ENCODE results near the gene STEAP4. TPM values are rescaled to one million over a fixed set of nuclear protein-coding genes. Genes with fewer than 3 reads are reported as not detected.

The STEAP4 gene
- total RNA-seq, 1 experiment from 2014 or later = 0.10 TPM

GRCh38 chr7:88279323-88279722 lies 27.4 kb downstream of the STEAP4 start:
- Histone ChIP-seq H3K27ac (ENCODE audit: low read length) (no peak overlapping the region), H3K4me3 (ENCODE audit: low read depth in 2 of 2, low read length in 2 of 2) (no peak overlapping the region), H3K36me3 (ENCODE audit: control insufficient read depth, insufficient read depth, low read length) (no peaks in the 10 kb centered on the region), H3K9me3 (ENCODE audit: control insufficient read depth, insufficient read depth, low read depth, low read length) (no peaks in the 10 kb centered on the region), H3K4me1 (ENCODE audit: control insufficient read depth, insufficient read depth, low read length) (no peaks in the 10 kb centered on the region), H3K27me3 (ENCODE audit: control insufficient read depth, insufficient read depth, low read length) (no peaks in the 10 kb centered on the region; the same call in 1 of the 2 replicates)
- ATAC-seq (no peak), DNase-seq (ENCODE audit: low read depth, low spot score) (no peak)
- intact Hi-C loops (cut with micrococcal nuclease; ENCODE audit: unreplicated experiment) = no loop called here
- POLR2A ChIA-PET = no interaction called here
- no peak for TF ChIP-seq CTCF (IDR thresholded peaks at IDR 0.05)
- TF ChIP-seq SIN3A (IDR thresholded peaks at IDR 0.05; ENCODE audit: borderline replicate concordance, insufficient read depth, low read depth, low read length) = no peak
- no peak for TF ChIP-seq REST (IDR thresholded peaks at IDR 0.05; ENCODE audit: insufficient read depth in 1 of 2, low read depth in 2 of 2, low read length in 1 of 2)
- TF ChIP-seq POLR2AphosphoS5 (IDR thresholded peaks at IDR 0.05; ENCODE audit: low read depth, low read length) = no peak
- no peak for TF ChIP-seq TCF7L2 (IDR thresholded peaks at IDR 0.05; ENCODE audit: low read depth, low read length)
- in situ Hi-C loops (cut with HindIII; ENCODE audit: low pct_unique_long_range_greater_than_20kb, low sequenced_read_pairs) = no loop called here
- CTCF ChIA-PET = no interaction called here
- no TSS peak for BruUV-seq (replicated peaks)

DNA sequence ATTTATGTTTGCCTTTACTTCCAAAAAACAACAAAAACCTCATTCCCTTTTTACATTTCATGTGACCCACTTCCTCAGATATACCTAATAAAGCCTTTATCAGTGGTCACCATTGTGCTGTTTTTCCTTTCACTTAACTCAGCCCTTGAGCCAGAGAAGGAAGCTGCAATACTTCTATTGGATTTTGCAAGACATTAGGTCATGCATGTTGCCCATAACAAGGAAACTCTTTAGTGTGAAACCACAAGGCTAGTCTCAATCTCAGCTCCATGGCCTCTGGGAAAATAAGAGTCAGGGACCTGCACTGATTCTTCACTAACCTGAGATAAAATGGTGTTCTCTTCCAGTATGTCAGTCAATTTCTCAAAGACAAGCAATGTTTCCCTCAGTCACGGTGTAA lies 27.8 kb downstream of the STEAP4 start:
- no peaks in the 10 kb centered on the region for H3K9me3 ChIP-seq (ENCODE audit: control insufficient read depth, insufficient read depth, low read depth, low read length)
- BruUV-seq (replicated peaks) = no TSS peak
- no peak overlapping the region for H3K27ac ChIP-seq (ENCODE audit: low read length)
- H3K4me3 ChIP-seq (ENCODE audit: low read depth in 2 of 2, low read length in 2 of 2) = no peak overlapping the region
- ATAC-seq = no peak
- TF ChIP-seq POLR2AphosphoS5 (IDR thresholded peaks at IDR 0.05; ENCODE audit: low read depth, low read length) = no peak
- TF ChIP-seq SIN3A (IDR thresholded peaks at IDR 0.05; ENCODE audit: borderline replicate concordance, insufficient read depth, low read depth, low read length) = no peak
- TF ChIP-seq CTCF (IDR thresholded peaks at IDR 0.05) = no peak
- no peak for TF ChIP-seq TCF7L2 (IDR thresholded peaks at IDR 0.05; ENCODE audit: low read depth, low read length)
- no peak for TF ChIP-seq REST (IDR thresholded peaks at IDR 0.05; ENCODE audit: insufficient read depth in 1 of 2, low read depth in 2 of 2, low read length in 1 of 2)
- no peak for DNase-seq (ENCODE audit: low read depth, low spot score)
- H3K36me3 ChIP-seq (ENCODE audit: control insufficient read depth, insufficient read depth, low read length) = no peaks in the 10 kb centered on the region
- in situ Hi-C loops (cut with HindIII; ENCODE audit: low pct_unique_long_range_greater_than_20kb, low sequenced_read_pairs) (no loop called here), intact Hi-C loops (cut with micrococcal nuclease; ENCODE audit: unreplicated experiment) (no loop called here)
- H3K4me1 ChIP-seq (ENCODE audit: control insufficient read depth, insufficient read depth, low read length) = no peaks in the 10 kb centered on the region
- H3K27me3 ChIP-seq (ENCODE audit: control insufficient read depth, insufficient read depth, low read length) = no peaks in the 10 kb centered on the region
- ChIA-PET CTCF (no interaction called here), POLR2A (no interaction called here)

Measured in Panc1 (cell line).